ENCODE measurements around the gene TMEM184B. TPM values are rescaled to one million over a fixed set of nuclear protein-coding genes. Genes with fewer than 3 reads are reported as not detected.

TMEM184B gene
- polyA plus RNA-seq, 2 of the 4 experiments (the other 2 are of a cell fraction), result 22.2 to 36.8 TPM

DNA sequence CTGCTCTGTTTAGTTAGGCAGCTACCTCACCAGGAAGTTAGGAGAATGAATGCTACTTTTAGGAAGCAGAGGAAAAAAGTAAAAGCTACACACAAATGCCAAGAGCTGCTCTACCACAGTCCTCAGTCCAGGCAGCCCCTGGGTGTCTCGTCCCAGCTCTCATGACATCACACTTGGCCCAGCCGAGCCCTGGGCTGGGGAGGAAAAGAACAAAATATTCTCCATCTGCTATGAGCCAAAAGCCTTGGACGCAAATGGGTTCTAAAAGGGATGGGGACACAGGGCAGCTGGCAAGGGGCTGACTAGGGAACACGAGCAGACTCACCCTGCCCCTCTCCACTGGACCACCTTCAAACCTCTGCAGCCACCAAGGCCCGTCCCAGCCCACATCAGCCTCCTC lies 26.1 kb downstream of the TMEM184B start:
- no peak for TF ChIP-seq SMC3 (IDR thresholded peaks at IDR 0.05)
- ChIA-PET POLR2A (no interaction called here), CTCF (interaction anchor here (0.9 kb wide), 1 partner anchor 132 kb away, joined by 3 read pairs; no protein-coding TSS in a partner anchor)
- DNase-seq (ENCODE audit: low read depth in 1 of 2, low spot score in 1 of 2) (no peak), ATAC-seq (no peak), FAIRE-seq (no peak)
- 93% methylated on average over 5 of the region's 5 CpGs for WGBS (ENCODE audit: missing lambda C conversion rate)
- no peak overlapping the region for H3K4me2 ChIP-seq
- no peaks in the 10 kb centered on the region for H3K9me3 ChIP-seq
- no peak overlapping the region for H3K27ac ChIP-seq
- H3K4me1 ChIP-seq, result peaks cover 16% of the 10 kb centered on the region
- no peak overlapping the region for H3K4me3 ChIP-seq

DNA sequence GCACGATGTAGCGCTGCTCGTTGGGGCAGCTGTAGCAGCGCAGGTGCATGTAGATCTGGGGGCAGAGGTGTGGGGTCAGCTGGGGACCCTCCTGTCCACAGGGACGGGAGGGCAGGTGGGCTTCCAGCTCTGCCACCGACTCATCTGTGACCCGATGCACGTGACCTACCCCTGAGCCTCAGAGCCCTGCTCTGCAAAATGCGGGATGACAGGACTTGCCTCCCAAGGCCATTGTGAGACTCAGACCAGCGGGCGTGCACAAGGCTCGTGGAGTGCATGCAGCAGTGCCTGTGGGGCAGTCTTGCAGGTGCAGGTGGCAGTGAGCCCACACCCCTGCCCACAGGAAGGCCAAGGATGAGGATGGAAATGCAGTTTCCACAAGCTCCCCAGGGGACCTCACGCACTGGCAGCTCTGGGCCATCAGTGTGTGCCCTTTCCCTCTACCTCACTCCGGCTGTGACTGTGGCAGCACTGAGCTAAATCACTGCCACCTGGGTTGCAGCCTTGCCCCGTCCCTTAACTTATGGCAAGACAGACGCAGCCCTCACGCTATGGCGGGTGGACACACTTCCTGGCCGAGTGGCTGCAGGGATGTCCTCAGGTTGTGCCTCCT lies 26.7 kb downstream of the TMEM184B start:
- DNase-seq (ENCODE audit: low read depth in 1 of 2, low spot score in 1 of 2) (no peak), ATAC-seq (peak in 1 of 2 experiments; percentile 35; a peak in 1 of 6 replicates), FAIRE-seq (no peak)
- Histone ChIP-seq H3K4me2 (no peak overlapping the region), H3K4me1 (peaks cover 20% of the 10 kb centered on the region), H3K4me3 (no peak overlapping the region), H3K27ac (no peak overlapping the region), H3K9me3 (no peaks in the 10 kb centered on the region)
- POLR2A ChIA-PET, result no interaction called here
- TF ChIP-seq CHD4 (IDR thresholded peaks at IDR 0.05; ENCODE audit: borderline replicate concordance) (no peak), FOXS1 (CRISPR knock-in tag; IDR thresholded peaks at IDR 0.05) (no peak), ZSCAN20 (CRISPR knock-in tag; IDR thresholded peaks at IDR 0.05) (no peak), RARB (CRISPR knock-in tag; IDR thresholded peaks at IDR 0.05) (no peak), ZC3H11A (IDR thresholded peaks at IDR 0.05) (no peak), HOXB5 (CRISPR knock-in tag; IDR thresholded peaks at IDR 0.05) (no peak), MYC (IDR thresholded peaks at IDR 0.05; ENCODE audit: borderline replicate concordance, low read length) (no peak), NPAS2 (CRISPR knock-in tag; IDR thresholded peaks at IDR 0.05; ENCODE audit: borderline replicate concordance) (no peak), KDM5A (IDR thresholded peaks at IDR 0.05) (no peak), RFX5 (IDR thresholded peaks at IDR 0.05) (no peak)
- TF ChIP-seq, protein P1, sequence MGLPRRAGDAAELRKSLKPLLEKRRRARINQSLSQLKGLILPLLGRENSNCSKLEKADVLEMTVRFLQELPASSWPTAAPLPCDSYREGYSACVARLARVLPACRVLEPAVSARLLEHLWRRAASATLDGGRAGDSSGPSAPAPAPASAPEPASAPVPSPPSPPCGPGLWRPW (IDR thresholded peaks at IDR 0.05), result no peak
- TF ChIP-seq, protein P2, sequence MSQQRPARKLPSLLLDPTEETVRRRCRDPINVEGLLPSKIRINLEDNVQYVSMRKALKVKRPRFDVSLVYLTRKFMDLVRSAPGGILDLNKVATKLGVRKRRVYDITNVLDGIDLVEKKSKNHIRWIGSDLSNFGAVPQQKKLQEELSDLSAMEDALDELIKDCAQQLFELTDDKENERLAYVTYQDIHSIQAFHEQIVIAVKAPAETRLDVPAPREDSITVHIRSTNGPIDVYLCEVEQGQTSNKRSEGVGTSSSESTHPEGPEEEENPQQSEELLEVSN (IDR thresholded peaks at IDR 0.05; ENCODE audit: borderline replicate concordance, low read depth), result no peak
- WGBS (ENCODE audit: missing lambda C conversion rate), result 92% methylated on average over 9 of the region's 19 CpGs
- CTCF ChIA-PET, result interaction anchor here (0.9 to 1.1 kb wide), 2 partner anchors 131 to 132 kb away, joined by 3 read pairs; no protein-coding TSS in a partner anchor

DNA sequence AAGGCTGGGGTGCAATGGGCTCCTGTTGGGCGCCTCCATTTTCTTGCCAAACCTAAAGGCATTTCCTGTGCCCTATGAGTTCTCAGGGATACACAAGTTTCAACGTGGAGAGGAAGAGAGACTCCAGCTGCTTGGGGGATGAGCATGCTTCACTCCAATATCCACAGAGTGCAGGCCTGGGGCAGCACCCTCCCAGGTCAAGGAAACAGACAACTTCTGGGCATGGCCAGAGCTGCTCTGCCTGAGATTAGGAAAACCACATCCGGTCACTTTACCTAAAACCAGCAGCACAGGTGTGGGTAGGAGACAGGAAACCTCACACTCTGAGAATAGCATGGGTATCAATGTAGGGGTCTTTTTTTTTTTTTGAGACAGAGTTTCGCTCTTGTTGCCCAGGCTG lies 28.7 kb downstream of the TMEM184B start:
- no peak for DNase-seq (ENCODE audit: low read depth in 1 of 2, low spot score in 1 of 2)
- 75% methylated on average over 4 of the region's 4 CpGs for WGBS (ENCODE audit: missing lambda C conversion rate)
- Histone ChIP-seq H3K4me1 (peaks cover 41% of the 10 kb centered on the region), H3K4me3 (no peak overlapping the region), H3K4me2 (no peak overlapping the region), H3K27ac (no peak overlapping the region), H3K9me3 (no peaks in the 10 kb centered on the region)
- ChIA-PET POLR2A (no interaction called here), CTCF (interaction anchor here (0.6 kb wide), 1 partner anchor 13 kb away, joined by 4 read pairs; no protein-coding TSS in a partner anchor)
- no peak for ATAC-seq
- TF ChIP-seq CHD4 (IDR thresholded peaks at IDR 0.05; ENCODE audit: borderline replicate concordance) (no peak), EP300 (IDR thresholded peaks at IDR 0.05) (no peak), RFX5 (IDR thresholded peaks at IDR 0.05) (no peak), EHMT2 (IDR thresholded peaks at IDR 0.05; ENCODE audit: low read depth) (no peak), ZSCAN20 (CRISPR knock-in tag; IDR thresholded peaks at IDR 0.05) (no peak), HOXB13 (CRISPR knock-in tag; IDR thresholded peaks at IDR 0.05; ENCODE audit: low read depth) (no peak), FOXS1 (CRISPR knock-in tag; IDR thresholded peaks at IDR 0.05) (no peak), MAFK (IDR thresholded peaks at IDR 0.05; ENCODE audit: partially characterized antibody) (no peak), RAD21 (conservative IDR thresholded peaks at IDR 0.05 in 1 of 2, IDR thresholded peaks at IDR 0.05 in 1 of 2) (no peak), CHD2 (IDR thresholded peaks at IDR 0.05; ENCODE audit: low read length, partially characterized antibody) (no peak), JUNB (IDR thresholded peaks at IDR 0.05) (no peak)
- TF ChIP-seq, protein P3, sequence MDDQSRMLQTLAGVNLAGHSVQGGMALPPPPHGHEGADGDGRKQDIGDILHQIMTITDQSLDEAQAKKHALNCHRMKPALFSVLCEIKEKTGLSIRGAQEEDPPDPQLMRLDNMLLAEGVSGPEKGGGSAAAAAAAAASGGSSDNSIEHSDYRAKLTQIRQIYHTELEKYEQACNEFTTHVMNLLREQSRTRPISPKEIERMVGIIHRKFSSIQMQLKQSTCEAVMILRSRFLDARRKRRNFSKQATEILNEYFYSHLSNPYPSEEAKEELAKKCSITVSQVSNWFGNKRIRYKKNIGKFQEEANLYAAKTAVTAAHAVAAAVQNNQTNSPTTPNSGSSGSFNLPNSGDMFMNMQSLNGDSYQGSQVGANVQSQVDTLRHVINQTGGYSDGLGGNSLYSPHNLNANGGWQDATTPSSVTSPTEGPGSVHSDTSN (IDR thresholded peaks at IDR 0.05), result no peak
- FAIRE-seq, result no peak
